Fibroblast of peridontal ligament (primary cell): Measurements from ENCODE around the gene PPP2R5C.
"Not testable (repeated sequence)": the region's sequence is repeated elsewhere in the genome, so short reads cannot be mapped to it uniquely, and the experiment has no call there.

Experiments used
- DNase-seq: peaks from one replicate; pipeline ENCODE4 v3.0.0-alpha.2; 2010; ENCODE audit errors: extremely low read depth

PPP2R5C gene

DNA sequence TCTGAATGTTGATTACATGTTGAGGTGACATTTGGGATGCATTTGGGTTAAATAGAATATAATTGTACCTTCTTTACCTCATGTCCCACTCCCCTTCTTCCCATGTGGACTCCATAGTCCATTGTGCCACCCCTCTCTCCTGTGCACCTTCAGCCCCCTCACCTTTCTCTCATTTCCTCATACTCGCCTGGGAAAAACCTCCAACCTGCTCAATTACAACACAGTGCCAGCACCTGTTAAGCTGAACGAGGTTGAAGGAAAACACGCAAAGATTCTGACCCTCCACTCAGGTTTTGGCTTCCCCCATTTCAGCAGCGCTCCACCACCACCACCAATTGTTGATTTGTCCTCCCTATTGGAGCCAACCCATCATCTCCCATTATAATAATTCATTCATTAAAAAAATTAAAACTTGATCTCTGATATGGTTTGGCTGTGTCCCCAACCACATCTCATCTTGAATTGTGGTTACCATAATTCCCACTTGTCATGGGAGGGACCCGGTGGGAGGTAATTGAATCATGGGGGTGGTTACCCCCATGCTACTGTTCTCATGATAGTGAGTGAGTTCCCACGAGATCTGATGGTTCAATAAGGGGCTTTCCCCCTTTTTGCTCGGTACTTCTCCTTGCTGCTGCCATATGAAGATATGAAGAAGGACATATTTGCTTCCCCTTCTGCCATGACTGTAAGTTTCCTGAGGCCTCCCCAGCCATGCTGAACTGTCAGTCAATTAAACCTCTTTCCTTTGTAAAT, 33.7 kb upstream of the PPP2R5C start:
- no peak for DNase-seq

DNA sequence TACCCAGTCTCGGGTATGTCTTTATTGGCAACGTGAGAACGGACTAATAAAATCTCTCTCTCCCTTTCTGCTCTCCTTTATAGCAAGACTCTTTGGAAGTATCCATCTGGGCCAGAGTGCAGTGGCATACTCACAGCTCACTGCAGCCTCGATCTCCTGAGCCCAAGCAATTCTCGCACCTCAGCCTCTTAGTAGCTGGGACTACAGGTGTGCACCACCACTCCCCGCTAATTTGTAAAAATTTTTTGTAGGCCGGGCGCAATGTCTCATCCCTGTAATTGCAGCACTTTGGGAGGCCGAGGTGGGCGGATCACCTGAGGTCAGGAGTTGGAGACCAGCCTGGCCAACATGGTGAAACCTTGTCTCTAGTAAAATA, 33.2 kb upstream of the PPP2R5C start:
- no peak for DNase-seq

DNA sequence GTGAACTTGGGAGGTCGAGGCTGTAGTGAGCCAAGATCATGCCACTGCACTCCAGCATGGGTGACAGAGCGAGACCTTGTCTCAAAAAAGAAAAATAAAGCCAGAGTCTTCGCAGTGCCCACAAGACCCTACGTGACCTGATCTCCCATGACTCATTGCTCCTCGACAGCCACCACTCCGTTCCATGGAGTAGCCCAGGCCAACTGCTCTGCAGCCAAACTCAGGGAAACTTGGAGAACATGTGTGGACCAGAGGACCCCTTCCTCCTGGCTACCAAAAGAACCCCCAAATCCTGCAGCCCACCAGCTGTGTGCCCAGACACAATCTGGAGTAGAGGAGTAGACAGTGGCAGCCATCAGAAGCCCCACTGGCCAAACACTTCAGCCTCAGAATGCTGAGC, 32.1 kb upstream of the PPP2R5C start:
- no peak for DNase-seq

DNA sequence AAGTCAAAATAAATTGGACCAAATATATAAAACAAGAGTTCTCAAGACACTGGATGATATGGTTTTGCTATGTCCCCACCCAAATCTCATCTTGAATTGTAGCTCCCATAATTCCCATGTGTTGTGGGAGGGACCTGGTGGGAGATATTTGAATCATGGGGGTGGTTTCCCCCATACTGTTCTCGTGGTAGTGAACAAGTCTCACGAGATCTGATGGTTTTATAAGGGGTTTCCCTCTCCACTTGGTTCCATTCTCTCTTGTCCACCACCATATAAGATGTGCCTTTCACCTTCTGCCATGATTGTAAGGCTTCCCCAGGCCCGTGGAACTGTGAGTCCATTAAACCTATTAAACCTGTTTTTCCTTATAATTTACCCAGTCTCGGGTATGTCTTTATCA, 31.4 kb upstream of the PPP2R5C start:
- not testable (repeated sequence) for DNase-seq

DNA sequence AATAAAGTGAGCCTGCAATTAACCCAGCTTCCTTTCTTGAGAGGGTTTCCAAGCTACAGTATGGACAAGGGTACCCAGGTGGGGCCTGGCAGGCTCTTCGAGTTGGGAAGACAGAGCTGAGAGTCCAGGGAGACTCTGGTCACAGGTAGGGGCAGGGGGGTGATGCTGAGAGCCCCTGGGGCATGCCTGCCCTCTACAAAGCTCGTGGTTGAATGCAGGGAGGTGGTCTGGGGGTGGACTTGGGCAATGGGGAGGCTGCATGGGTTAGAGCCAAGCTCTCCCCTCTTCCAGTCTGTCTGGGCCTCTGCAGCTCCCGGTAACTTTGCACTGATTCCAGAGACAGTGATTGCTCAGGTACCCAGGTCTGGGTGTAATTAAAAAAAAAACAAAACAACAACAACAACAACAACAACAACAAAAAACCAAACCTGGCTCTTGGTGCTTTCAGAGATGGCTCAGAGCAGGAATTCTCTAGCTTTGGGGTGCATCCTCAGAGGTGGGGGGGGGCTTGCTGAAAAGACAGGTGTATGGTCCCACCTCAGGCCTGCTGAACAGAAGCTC, 30.8 kb upstream of the PPP2R5C start:
- no peak for DNase-seq

DNA sequence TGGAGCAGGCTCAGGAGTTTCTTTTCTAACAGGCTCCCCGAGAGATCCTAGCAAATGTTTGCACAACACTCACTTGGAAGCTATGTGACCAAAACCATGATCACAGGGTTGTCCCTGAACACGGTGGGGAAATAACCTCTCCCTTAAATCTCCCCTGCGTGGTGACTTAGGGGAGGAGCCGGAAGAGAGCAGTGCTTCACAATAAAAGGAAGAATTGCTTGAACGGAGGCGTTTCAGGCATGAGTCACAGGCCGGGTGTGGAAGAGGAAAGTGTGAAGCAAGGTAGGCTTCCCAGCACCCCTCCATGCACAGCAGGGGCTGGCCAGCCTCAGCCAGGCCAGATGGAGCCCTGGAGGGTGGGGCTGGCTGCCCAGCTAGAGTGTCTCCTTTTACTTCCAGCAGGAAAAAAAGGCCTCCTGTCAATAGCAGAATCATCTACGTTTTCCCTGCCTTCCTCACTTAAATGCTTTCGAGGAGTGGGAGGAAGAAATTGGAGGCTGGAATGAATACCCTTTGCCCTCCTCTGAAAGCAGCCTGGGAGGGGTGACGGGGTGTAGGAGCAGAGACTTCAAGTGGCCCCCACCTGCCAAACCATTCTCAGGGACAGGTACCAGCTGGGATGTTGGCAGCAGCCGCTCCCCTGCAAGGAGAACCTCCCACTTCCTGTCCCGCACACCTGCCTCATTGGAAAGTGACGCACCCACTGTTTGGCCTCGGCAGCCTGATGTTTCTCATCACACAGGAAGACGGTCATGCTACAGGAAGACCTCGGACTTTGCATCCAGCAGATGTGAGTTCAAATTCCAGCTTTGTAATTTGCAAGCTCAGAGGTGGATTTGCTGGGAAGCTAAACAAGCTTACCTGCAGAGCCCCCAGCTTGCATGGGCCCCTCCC, 30.1 kb upstream of the PPP2R5C start:
- peak; percentile 26 for DNase-seq

DNA sequence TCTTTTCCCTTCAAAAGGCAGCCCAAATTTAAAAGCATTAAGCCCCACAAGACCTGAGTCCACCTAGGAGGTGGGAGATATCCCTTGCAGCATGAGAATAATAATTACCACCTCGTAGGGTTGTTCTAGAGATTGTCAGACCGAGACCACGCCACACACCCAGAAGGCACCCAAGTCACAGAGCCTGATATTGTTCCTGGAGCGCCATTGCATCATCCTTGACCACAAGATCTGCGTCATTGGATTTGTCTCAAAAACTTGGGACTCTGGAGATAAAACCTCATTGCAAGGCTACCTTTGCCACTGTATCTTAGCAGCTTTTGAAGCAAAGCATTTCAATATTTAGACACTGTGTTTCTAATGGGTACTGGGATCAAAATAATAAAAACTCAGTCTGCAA, 29.4 kb upstream of the PPP2R5C start:
- no peak for DNase-seq

DNA sequence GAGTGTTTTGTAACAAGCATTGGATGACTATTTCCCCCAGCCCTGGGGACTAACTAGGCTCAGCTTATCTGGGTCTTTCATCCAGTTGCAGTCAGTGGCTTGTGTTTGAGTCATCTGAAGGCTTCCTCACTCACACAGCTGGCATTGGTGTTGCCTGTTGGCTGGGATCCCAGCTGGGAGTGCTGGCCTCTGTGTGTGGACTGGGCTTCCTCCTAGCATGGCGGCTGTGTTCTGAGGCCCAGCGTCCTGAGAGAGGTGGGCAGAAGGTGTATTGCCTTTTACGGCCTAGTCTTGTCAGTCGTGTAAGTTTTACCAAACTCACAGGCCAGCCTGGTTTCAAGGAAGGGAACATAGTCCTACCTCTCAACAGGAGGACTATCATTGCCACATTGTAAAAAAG, 28.3 kb upstream of the PPP2R5C start:
- DNase-seq, result peak; percentile 18

DNA sequence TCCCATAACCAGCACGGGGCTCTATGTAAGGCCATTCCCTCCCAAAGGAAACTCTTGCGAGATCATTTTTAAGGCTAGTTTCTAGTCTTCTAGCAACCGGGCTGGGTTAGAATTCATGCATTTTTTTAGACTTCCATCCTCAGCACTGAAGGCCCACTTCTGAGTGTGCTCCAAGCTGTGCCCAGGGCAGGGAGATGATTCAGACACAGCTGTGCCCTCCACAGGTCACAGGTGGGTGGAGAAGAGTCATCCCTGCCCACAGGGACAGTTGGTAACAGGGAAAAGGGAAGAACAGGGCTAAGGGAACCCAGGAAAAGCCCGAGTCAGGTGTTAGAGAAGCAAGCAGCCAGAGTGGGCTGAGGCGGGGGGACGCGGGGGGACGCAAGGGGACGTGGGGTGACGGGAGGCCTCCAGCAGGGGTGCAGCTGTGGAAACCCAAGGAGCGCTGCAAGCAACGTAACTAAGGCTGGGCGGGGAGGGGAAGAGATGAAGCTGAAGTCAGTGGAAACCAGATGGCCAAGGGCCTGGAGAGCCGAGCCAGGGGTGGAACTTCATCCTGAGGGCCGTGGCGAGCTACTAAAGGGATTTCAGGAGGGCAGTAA, 27.2 kb upstream of the PPP2R5C start:
- no peak for DNase-seq

DNA sequence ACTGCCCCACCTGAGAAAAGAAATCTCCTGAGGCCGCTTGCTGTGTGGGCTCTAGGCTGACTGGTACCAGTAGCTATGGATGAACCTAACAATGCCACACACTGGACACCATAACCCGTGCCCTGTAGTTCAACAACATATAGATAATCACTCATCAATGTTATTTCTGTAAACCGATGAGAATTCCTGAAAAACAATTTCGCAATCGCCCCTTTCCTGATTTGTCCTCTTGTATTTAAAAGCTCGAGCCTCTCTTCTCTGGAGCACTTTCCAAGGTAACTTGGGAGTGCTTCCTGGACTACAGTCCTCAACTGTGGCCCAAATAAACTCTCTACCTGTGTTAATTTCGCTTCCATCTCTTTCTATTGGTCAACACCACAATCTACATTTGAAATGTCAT, 26.1 kb upstream of the PPP2R5C start:
- DNase-seq, result no peak

DNA sequence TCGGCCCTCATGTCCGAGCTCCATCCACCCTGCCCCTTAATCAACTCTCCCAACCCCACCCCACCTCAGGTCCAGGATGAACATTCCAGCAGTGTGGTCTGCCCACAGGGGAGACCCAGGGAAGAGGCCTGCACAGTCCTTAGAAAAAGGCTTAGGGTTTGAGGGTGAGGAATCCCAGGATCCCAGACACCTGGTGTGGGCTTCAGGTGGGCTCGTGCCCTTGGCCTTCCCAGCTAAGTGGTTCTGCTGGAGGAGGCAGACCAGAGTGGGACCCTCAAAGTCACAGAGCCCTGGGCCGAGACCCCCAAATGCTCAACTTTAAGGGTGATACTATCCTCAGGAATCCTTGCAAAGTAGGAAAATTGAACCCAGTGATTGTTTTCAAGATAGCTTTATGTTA, 25.4 kb upstream of the PPP2R5C start:
- no peak for DNase-seq

DNA sequence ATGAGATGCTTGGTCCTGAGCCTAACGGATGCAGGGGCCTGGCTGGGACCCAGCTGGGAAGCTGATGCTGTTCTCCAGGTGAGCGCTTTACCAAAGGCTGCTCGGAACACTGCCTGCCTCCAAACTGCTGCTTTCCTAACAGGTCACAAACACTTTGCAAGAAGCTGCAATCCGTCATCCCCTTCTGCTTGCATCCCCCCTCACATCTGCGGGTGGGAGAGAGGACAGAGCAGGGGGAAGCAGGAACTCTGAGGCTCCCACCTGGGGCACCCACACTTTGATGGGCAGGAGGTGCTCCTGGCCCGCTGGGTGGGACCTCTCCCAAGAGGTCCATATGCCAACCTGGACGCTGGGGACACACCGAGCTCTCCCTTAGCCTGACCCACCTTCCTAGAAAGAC, 24.9 kb upstream of the PPP2R5C start:
- no peak for DNase-seq

DNA sequence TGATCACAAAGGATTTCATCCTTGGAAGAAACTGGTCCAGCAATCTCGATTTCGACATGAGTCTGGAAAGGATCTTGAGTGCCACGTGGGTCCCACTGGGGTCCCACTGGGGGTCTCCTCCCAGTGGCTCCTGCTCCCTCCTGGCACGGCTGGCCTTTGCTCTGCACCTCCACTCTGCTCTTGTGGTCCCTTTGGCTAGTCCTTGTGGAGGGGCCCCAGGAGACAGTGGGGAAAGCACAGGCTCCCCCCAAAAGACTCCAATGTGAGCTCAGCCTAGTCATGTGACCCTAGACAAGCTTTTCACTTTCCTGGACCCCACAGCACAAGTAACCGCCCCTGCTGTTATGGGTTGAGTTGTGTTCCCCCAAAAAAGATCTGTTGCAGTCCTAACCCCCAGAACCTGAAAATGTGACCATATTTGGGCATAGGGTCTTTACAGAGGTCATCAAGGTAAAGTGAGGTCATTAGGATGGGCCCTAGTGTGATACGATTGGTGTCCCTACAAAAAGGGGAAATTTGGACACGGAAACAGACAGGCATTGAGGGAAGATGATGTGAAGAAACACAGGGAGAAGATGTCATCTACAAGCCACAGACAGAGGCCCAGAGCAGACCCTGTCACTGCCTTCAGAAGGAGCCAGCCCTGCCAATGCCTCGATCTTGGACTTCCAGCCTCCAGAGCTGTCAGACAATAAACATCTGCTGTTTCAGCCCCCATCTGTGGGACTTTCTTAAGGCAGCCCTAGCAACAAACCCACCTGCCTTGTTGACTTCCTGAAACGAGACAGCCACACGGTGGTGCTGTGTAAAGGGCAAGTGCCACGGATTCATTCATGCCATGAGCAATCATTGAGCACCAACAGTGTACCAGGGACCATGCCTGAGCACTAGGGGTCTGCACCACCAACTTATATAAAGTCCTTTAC, 23.8 kb upstream of the PPP2R5C start:
- DNase-seq, result no peak

DNA sequence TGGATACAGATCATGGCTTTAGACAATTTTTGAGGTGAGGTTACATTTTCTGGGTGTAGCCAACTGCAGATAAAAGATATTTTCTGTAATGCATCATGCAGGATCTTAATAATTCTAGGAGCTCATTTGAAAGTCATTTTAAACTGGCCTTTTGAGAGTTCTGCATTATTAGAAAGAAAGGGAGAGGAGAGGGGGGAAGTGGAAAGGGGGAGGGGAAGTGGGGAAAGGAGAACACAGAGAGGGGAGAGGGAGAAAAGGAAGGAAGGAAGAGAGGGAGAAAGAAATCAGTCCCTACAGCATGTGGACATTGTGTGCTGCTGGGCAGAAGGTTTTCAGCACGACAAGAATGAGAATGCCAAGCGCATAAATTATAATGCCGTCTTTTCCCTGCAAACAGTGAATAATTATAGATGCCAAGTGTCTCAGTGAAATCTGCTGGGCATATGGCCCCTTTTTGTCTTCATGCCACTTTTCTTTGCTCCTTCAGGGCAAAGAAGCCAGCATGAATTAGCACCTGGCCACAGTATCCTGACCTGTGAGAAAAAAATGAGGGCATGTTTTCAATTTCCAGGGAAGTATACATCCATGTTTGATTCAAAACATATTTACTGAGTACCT, 22.7 kb upstream of the PPP2R5C start:
- no peak for DNase-seq

DNA sequence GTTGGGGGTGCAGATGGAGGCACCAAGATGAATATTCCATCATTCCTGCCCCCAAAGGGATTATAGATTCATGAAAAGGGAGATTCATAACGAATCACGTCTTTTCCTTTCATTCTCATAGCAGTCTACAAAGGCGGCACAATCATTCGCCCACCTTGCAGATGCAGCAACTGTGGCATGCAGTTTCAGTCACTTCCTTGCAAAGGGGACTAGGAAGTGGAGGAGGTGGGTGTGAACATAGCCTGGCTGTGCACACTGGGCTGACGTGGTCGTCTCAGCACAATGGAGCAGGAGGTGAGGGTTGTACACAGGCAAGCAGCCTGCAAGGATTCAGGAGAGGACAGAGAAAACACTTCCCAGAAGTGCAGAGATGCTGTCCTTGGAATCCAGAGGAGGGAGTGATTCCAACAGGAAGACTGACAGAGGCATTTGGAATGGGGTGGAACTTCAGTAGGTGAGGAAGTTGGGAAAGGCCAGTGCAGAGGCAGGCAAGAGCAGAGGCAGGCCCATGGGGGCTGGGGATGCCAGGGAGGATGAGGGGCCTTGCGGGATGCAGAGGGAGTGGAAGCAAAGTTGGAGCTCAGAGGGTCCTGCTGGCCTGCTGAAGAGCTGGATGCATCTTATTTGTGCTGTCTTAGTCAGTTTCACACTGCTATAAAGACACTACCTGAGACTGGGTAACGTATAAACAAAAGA, 21.9 kb upstream of the PPP2R5C start:
- no peak for DNase-seq

DNA sequence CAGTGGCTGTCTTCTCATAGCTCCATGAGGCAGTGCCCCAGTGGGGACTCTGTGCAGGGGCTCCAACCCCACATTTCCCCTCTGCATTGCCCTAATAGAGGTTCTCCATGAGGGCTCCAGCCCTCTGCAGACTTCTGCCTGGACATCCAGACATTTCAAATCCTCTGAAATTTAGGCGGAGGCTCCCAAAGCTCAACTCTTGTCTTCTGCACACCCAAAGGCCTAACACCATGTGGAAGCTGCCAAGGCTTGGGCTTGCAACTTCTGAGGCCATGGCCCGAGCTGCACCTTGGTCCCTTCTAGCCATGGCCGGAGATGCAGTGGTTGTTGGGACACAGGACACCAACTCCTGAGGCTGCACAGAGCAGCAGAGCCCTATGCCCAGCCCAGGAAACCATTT, 20.5 kb upstream of the PPP2R5C start:
- DNase-seq, result no peak

DNA sequence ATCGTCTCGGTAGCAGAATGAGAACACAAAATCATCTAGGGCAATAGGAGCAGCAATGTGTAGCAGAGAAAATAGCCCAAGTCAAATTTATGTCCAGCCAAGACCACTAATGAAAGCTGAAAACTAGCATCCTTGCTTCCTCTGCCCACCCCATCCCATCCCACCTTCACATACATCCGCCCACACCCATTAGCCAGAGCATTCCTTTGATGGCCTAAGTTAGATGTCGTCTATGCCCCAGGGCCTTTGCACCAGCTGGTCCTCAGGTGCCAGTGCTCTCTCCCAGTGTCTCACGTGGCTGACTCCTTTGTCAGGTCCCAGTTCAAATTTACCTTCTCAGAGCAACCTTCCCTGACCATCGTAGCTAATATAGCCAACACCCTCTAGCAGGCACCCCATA, 17.8 kb upstream of the PPP2R5C start:
- DNase-seq, result no peak

DNA sequence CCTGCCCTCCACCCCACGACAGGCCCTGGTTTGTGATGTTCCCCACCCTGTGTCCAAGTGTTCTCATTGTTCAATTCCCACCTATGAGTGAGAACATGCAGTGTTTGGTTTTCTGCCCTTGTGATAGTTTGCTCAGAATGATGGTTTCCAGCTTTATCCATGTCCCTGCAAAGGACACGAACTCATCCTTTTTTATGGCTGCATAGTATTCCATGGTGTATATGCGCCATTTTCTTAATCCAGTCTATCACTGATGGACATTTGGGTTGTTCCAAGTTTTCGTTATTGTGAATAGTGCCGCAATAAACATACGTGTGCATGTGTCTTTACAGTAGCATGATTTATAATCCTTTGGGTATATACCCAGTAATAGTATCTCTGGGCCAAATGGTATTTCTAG, 17.1 kb upstream of the PPP2R5C start:
- not testable (repeated sequence) for DNase-seq

DNA sequence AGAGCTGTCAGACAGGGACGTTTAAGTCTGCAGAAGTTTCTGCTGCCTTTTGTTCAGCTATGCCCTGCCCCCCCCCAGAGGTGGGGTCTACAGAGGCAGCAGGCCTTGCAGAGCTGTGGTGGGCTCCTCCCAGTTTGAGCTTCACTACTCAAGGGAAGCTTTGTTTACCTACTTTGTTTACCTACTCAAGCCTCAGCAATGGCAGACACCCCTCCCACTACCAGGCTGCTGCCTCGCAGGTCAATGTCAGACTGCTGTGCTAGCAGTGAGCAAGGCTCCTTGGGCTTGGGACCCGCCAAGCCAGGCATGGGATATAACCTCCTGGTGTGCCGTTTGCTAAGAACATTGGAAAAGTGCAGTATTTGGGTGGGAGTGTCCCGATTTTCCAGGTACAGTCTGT, 11.8 kb upstream of the PPP2R5C start:
- not testable (repeated sequence) for DNase-seq

DNA sequence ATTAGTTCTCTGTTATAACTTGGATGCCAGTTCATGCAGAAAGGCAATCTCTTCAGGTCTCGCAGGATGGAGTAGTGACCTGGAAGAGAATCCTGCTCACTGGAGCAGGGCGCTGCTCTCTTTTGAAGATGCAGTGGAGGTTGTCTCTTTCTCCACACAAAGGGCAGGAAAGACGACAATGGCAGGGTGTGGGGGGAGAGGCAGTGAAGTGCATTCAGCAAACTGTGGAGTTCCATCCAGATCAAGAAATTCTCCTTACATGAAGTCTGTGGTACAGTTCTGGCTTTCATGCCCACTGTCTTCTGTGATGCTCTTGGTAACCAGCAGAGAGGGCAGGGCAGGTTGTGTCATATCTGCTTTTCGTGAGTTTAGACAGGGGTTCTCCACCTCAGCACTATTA, 6.6 kb upstream of the PPP2R5C start:
- no peak for DNase-seq
